GDM1 (cell line): Measurements from ENCODE around the gene PRRC2B.
"Not testable (repeated sequence)": the region's sequence is repeated elsewhere in the genome, so short reads cannot be mapped to it uniquely, and the experiment has no call there.

Experiments
- DNase-seq: peaks from one replicate; lab custom pipeline; 2025; lab: John Stamatoyannopoulos, UW

The PRRC2B gene

DNA sequence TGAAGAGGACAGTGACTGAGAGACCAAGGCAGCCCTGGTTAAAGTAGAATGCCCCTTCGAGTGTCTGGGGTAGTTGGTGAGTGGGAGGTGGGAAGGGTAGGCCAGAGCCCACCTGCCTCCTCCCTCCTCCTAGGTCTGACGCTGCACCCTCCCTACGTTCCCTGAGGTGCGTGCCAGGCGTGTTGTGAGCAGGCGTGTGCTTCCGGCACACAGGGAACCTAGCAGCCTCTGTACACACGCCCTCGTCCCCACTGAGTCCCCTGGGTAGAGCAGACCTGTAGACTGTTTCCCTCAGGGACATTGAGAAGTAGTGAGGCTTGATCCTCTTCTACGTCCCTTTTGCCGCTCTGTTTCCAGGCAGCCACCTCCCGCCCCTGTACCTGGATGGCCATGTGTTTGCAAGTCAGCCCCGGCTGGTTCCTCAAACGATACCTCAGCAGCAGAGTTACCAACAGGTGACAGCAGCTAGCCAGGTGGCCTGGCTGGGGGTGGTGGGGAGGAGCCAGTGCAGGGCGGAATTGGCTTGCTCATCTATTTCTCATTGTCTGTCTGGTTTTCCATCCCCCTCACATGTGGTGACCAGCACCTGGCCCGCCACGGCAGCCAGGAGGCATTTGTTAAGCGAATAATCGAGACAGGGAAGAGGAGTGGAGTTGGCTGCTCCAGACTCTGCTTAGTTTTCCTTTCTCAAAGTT is 92.0 kb downstream of the PRRC2B start:
- DNase-seq, result no peak

GRCh38 chr9:131487001-131487400 is 93.1 kb downstream of the PRRC2B start:
- DNase-seq, result no peak

DNA sequence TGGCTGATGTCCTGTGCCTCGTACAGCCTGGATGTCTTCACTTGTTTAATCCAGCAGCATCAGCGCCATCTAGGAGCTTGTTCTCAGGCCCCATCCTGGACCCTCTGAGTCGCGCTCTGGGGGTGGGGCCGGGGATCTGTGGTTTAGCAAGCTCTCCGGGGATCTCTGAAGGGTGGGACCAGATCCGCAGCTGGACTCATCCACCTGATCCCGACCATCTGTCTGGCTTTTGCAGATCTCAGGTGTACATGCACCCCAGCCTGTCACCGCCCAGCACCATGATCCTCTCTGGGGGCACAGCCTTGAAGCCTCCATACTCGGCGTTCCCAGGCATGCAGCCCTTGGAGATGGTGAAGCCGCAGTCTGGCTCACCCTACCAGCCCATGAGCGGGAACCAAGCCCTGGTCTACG is 93.7 kb downstream of the PRRC2B start:
- no peak for DNase-seq

- DNase-seq, result no peak
These were observed 96.6 kb downstream of the PRRC2B start for GRCh38 chr9:131490514-131490913.

DNA sequence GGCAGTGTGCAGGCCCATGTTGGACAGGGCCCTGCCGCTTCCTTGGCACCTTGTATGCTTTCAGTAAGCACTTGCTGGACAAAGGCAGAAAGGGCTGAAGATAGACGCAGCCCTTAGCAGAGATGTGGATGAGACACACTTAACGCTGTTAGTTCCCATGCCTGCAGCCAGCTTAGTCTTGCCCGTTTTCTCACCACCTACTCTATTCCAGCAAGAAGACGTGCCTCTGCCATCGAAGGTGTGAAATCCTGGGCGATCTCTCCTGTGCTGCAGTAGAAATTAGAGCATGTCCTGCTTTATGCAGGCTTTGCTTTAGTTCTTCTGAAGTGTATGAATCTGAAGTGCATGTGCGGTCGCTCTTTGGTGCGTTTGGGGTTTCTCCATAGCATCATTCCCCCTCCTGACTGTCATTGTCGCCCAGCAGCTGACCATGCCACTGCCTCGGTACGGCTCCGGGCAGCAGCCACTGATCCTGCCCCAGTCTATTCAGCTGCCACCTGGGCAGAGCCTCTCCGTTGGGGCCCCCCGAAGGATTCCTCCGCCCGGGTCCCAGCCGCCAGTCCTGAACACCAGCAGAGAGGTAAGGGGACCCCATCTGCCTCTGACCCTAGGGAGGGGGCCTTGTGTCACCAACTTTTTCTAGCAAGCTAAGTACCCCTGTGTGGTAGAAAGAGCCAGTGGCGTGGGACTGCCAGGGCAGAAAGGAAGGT is 97.3 kb downstream of the PRRC2B start:
- DNase-seq, result no peak

- DNase-seq, result no peak
These were observed 98.2 kb downstream of the PRRC2B start for GRCh38 chr9:131492070-131492469.

GRCh38 chr9:131494296-131494870 is 100.5 kb downstream of the PRRC2B start:
- no peak for DNase-seq

GRCh38 chr9:131495785-131496184 is 101.9 kb downstream of the PRRC2B start:
- no peak for DNase-seq

DNA sequence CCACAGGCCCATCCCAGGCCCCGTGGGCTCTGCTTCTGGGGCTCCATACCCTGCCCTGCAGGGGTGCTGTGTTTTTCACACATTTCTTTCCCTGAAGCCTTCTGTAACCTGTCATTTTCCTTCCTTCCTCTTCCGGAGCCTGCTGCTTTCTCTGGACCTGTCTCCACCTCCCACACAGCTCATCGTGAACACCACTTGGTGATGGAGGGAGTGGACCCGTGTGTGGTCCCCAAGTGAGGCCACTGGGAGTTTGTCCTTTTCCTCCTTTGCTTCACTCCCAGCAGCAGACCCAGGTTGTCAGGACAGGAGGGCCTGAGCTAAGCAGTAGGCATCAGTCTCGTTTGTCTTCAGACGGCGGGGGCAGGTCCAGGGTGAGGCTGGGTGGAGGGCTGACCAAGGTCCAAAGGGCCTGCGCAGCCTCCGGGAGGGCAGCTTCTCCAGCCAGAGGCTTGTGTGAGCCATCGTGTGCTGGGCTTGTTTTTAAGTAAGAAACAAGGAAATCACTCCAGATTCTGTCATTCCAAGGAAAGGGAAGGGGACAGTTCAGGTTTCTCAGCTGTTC is 103.0 kb downstream of the PRRC2B start:
- DNase-seq, result no peak

- DNase-seq, result no peak
These were observed 105.4 kb downstream of the PRRC2B start for GRCh38 chr9:131499254-131499767.

- DNase-seq, result no peak
These were observed 106.5 kb downstream of the PRRC2B start for GRCh38 chr9:131500377-131500776.

- DNase-seq, result no peak
These were observed 107.2 kb downstream of the PRRC2B start for GRCh38 chr9:131500939-131501541.

- DNase-seq, result peak; percentile 83
These were observed 109.1 kb downstream of the PRRC2B start, which contains the start of gene POMT1 for GRCh38 chr9:131502781-131503625. POMT1 (plus strand) TSS chr9:131502918; CDS start chr9:131504219, 1,301 bp downstream.

DNA sequence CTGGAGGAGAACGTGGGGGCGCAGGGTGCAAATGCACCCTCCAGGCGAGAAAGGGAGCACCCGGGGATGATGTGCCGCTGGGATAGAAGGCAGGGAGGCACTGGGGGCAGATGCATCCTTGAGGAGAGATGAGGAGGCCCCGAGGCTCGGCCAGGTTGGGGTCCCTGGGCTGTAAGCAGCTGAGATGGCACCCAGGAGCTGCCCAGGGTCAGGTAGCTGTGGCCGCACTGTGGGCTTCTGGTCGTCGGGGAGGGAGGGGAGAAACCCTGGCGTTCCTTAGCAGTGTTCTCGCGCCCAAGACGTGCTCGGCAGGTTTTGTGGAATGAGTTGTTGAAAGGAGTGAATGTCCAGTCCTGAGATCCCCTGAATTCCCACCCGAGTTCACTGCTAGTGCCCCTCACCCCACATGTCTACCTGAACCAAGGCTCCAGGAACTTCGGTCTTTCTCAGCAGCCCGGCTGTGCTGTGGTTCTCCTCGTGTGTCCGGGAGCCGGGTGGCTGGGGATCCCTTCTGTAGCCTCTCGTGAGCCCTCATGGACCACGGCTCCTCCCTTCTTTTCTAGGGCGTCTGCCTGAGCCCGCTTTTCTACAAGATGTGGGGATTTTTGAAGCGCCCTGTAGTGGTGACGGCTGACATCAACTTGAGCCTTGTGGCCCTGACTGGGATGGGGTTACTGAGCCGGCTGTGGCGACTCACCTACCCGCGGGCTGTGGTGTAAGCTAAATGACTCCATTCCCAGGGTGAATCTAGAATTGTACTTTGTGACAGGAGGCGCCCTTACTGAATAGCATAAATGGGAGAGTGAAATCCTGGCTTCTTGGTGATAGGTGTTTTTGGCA is 110.0 kb downstream of the PRRC2B start:
- no peak for DNase-seq

GRCh38 chr9:131505012-131505411 is 111.1 kb downstream of the PRRC2B start:
- DNase-seq, result no peak

DNA sequence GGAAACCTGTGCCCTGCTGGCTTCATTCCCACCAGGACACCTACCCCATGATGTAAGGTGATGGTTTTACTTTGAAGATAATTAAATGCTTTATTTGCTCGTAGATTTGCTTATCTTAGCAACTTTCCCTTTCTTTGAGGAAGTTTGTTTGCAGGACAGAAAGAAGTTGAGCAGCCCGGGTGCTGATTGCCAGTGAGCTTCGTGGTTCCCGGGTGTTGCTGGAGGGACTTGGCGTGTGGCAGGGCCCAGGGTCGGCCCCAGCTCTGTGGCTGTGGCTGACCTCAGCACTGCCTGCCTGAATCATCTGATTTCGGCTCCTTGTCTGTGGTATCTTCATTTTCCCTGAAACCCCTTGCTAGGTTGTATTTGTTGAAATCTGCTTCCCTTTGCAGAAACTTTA is 117.5 kb downstream of the PRRC2B start:
- no peak for DNase-seq

- DNase-seq, result no peak
These were observed 118.0 kb downstream of the PRRC2B start for GRCh38 chr9:131511880-131512279.

DNA sequence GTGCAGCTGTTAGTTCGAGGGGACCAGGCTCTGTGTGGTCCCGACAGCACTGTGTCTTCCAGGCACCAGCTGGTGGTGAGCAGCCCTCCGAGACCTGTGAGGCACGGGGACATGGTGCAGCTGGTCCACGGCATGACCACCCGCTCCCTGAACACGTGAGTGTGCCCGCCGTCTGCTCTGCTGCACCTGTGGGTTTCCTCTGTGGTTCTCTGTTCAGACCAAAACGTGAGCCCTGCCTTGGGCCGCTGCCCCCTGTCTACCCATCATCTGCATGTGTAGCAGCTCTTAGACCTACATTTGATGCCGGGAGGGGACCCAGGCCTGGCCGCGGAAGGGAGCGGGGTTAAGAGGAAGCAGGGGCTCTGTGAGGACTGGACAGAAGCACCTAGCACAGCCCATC is 119.3 kb downstream of the PRRC2B start:
- no peak for DNase-seq

GRCh38 chr9:131515559-131516031 is 121.7 kb downstream of the PRRC2B start:
- DNase-seq, result not testable (repeated sequence)

GRCh38 chr9:131516100-131516499 is 122.2 kb downstream of the PRRC2B start:
- no peak for DNase-seq
